IPS-15b (cell line): Measurements from ENCODE around the gene RETREG2.
A peak's percentile ranks its signal among the peaks of the same experiment; 100 is the strongest.

Source experiments
- H3K27me3 ChIP-seq: one replicate; pipeline ENCODE4 v1.6.1; 2013; ENCODE audit warnings: low read length; ENCODE audit not compliant: control insufficient read depth, insufficient read depth
- H3K36me3 ChIP-seq: one replicate; pipeline ENCODE4 v1.6.1; 2013; ENCODE audit warnings: low read length; ENCODE audit not compliant: control insufficient read depth, insufficient read depth
- H3K4me1 ChIP-seq: one replicate; pipeline ENCODE4 v1.6.1; 2013; ENCODE audit warnings: mild to moderate bottlenecking, low read length; ENCODE audit not compliant: control insufficient read depth, insufficient read depth
- H3K4me3 ChIP-seq: one replicate; pipeline ENCODE4 v1.5.1; 2013; ENCODE audit warnings: low read depth, low read length
- H3K9ac ChIP-seq: one replicate; pipeline ENCODE4 v1.6.1; 2013; ENCODE audit warnings: low read depth, mild to moderate bottlenecking, low read length
- H3K9me3 ChIP-seq: one replicate; pipeline ENCODE4 v1.6.1; 2013; ENCODE audit warnings: mild to moderate bottlenecking, low read length; ENCODE audit not compliant: control insufficient read depth, insufficient read depth

Gene RETREG2

GRCh38 chr2:219177552-219178376 lies at the start of gene RETREG2:
Gene RETREG2, plus strand, starts transcription at chr2:219178275. Its CDS starts 78 bp downstream, at chr2:219178353.
- Histone ChIP-seq H3K9me3 (no peaks in the 10 kb centered on the region), H3K4me1 (no peaks in the 10 kb centered on the region), H3K9ac (peak within 1 kb of the TSS; percentile 38), H3K36me3 (peaks cover 32% of the 10 kb centered on the region), H3K27me3 (no peaks in the 10 kb centered on the region), H3K4me3 (peak within 1 kb of the TSS; percentile 90)

GRCh38 chr2:219128396-219128795 lies 49.7 kb upstream of the RETREG2 start:
- H3K9me3 ChIP-seq: no peaks in the 10 kb centered on the region

GRCh38 chr2:219129589-219129988 lies 48.5 kb upstream of the RETREG2 start:
- H3K4me3 ChIP-seq: no peak overlapping the region
- H3K36me3 ChIP-seq: no peaks in the 10 kb centered on the region
- H3K27me3 ChIP-seq: no peaks in the 10 kb centered on the region
- no peaks in the 10 kb centered on the region for H3K9me3 ChIP-seq
- H3K9ac ChIP-seq: no peak overlapping the region
- no peaks in the 10 kb centered on the region for H3K4me1 ChIP-seq

More at GRCh38 chr2:219128396-219128795, 49.7 kb upstream of the RETREG2 start:
- Histone ChIP-seq H3K36me3 (no peaks in the 10 kb centered on the region), H3K9ac (no peak overlapping the region), H3K4me1 (no peaks in the 10 kb centered on the region), H3K4me3 (no peak overlapping the region), H3K27me3 (no peaks in the 10 kb centered on the region)

DNA sequence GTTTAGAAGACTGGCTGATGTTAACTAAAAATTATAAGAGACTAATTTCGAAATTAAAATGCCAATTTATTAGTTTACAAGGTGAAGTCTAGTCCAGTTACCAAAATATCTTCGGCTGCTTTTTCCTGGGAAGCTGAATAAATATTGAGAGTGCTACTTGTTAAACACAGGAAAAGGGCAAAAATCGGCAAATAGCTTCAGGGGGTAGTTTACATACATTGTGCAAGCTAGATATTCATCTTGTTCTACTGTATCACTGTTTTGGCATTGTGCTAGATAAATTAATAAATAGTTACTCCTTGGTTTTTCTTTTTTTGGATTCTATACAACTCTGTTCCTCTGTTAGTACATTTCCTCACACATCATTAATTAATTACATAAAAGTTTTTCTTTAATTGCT lies 46.7 kb upstream of the RETREG2 start:
- Histone ChIP-seq H3K4me1 (no peaks in the 10 kb centered on the region), H3K4me3 (no peak overlapping the region), H3K36me3 (no peaks in the 10 kb centered on the region), H3K27me3 (no peaks in the 10 kb centered on the region), H3K9me3 (no peaks in the 10 kb centered on the region), H3K9ac (no peak overlapping the region)

GRCh38 chr2:219131744-219132143 lies 46.3 kb upstream of the RETREG2 start:
- no peaks in the 10 kb centered on the region for H3K9me3 ChIP-seq
- no peaks in the 10 kb centered on the region for H3K36me3 ChIP-seq
- H3K4me1 ChIP-seq: no peaks in the 10 kb centered on the region
- H3K27me3 ChIP-seq: no peaks in the 10 kb centered on the region
- no peak overlapping the region for H3K4me3 ChIP-seq
- no peak overlapping the region for H3K9ac ChIP-seq

DNA sequence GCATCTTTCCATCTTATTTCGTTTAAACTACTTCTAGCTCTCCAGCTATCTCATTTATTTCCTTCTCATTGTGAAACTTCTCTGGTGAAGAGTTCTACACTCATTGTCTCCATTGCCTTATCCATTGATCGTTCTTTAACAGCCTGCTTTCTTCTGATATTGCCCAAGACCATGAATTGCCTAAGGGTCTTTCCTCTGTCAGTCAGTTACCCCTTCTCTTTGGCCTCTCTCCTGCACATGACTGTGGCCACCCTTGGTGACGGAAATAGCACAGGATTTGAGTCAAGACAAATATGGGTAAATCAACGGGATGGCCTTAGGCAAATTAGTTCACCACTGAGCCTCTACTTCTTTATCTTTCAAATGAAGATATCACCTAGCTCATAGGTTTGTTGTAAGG lies 44.1 kb upstream of the RETREG2 start:
- Histone ChIP-seq H3K4me1 (no peaks in the 10 kb centered on the region), H3K36me3 (no peaks in the 10 kb centered on the region), H3K4me3 (no peak overlapping the region), H3K9me3 (no peaks in the 10 kb centered on the region), H3K27me3 (no peaks in the 10 kb centered on the region), H3K9ac (no peak overlapping the region)

GRCh38 chr2:219140722-219141121 lies 37.4 kb upstream of the RETREG2 start:
- Histone ChIP-seq H3K4me1 (no peaks in the 10 kb centered on the region), H3K27me3 (no peaks in the 10 kb centered on the region), H3K9me3 (no peaks in the 10 kb centered on the region), H3K9ac (no peak overlapping the region), H3K4me3 (no peak overlapping the region), H3K36me3 (no peaks in the 10 kb centered on the region)

DNA sequence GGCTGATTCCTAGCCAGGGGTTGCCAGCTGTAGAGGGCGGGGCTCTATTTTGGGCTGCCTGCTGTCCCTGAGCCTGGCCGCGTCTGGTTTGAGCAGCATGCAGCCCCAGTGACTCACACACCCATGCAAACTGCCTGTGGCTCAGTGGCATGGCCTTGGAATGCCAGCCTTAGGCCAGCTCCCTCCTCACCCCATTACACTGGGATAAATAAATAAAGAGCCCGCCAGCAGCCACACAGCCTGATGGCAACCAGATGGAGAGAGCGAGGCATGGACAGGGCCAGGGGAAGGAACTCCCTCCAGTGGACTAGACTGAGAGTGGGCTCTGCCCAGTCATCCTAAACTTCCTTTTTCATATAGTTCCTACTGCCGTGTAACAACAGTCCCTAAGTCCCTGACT lies 35.7 kb upstream of the RETREG2 start:
- no peaks in the 10 kb centered on the region for H3K36me3 ChIP-seq
- H3K4me1 ChIP-seq: no peaks in the 10 kb centered on the region
- no peak overlapping the region for H3K9ac ChIP-seq
- H3K27me3 ChIP-seq: no peaks in the 10 kb centered on the region
- H3K4me3 ChIP-seq: no peak overlapping the region
- no peaks in the 10 kb centered on the region for H3K9me3 ChIP-seq

DNA sequence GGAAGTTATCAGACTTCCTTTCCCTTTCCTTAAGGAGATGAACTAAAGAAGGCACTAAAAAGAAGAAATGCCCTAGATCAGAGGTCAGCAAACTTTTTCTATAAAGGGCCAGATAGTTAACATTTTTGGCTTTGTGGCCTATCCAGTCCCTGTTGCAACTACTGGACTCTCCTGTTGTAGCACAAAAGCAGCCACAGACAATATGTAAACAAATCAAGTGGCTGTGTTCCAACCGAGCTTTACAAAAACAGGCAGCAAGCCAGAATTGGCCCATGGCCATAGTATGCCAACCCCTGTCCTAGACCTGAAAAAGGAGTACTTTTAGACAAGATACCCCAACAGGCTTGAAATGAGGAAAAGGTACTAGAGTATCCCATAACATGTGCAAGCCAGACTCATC lies 28.4 kb upstream of the RETREG2 start:
- Histone ChIP-seq H3K9me3 (no peaks in the 10 kb centered on the region), H3K36me3 (no peaks in the 10 kb centered on the region)

DNA sequence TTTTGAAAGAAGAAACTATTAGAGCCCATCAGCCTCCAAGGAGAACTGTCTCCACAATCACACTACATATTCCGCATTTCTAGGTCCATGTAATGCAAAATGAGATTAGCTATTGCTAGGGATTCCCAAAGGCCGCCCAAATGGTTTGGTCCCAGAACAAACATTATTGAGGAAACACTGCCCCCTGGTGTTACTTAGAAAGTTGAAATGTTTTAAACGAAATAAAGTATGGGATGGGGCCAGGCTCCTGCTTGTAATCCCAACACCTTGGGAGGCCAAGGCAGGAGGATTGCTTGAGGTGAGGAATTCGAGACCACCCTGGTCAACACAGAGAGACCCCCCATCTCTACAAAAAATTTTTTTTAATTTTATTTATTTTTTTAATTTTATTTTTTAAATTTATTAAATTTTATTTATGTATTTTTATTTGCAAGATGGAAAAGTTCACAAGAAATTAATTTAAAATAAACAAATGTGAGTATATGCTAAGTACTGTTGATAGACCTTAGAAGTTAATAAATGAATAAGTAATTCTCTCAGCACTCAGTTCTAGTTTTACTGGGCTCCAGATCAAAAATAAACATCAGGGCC lies 22.9 kb upstream of the RETREG2 start:
- H3K9me3 ChIP-seq: no peaks in the 10 kb centered on the region
- H3K27me3 ChIP-seq: no peaks in the 10 kb centered on the region
- no peaks in the 10 kb centered on the region for H3K36me3 ChIP-seq
- no peak overlapping the region for H3K9ac ChIP-seq
- H3K4me3 ChIP-seq: no peak overlapping the region
- no peaks in the 10 kb centered on the region for H3K4me1 ChIP-seq

More for the DNA sequence above, 28.4 kb upstream of the RETREG2 start:
- Histone ChIP-seq H3K4me1 (no peaks in the 10 kb centered on the region), H3K4me3 (no peak overlapping the region), H3K27me3 (no peaks in the 10 kb centered on the region), H3K9ac (no peak overlapping the region)

DNA sequence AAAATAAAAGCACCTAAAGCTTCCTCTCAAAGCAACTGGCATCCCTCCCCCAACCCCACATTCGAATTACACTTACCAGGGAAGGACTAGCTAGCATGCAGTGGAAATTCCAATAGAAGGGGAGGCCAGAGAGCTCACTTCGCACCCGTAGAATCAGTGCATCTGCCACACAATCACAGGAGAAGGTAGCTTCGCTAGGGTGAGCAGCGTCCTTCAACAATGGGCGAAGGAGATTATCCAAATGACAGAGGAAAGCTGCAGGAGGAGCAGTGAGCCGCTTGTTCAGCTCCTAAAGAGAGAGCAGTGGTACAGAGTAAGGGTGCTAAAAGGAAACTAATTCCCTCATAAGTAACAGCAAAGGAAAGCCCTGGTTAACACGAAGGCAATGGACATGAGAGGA lies 20.7 kb upstream of the RETREG2 start:
- H3K4me3 ChIP-seq: no peak overlapping the region
- no peaks in the 10 kb centered on the region for H3K9me3 ChIP-seq
- H3K9ac ChIP-seq: no peak overlapping the region
- H3K4me1 ChIP-seq: no peaks in the 10 kb centered on the region
- H3K36me3 ChIP-seq: no peaks in the 10 kb centered on the region
- peaks cover 14% of the 10 kb centered on the region for H3K27me3 ChIP-seq

- Histone ChIP-seq H3K9ac (no peak overlapping the region), H3K4me3 (no peak overlapping the region), H3K9me3 (no peaks in the 10 kb centered on the region), H3K27me3 (peaks cover 18% of the 10 kb centered on the region), H3K4me1 (no peaks in the 10 kb centered on the region), H3K36me3 (no peaks in the 10 kb centered on the region)
These were observed 20.1 kb upstream of the RETREG2 start for GRCh38 chr2:219158025-219158424.
